Ammon's horn (tissue), 1 donor: Measurements from ENCODE around the gene TUBB2B.
A peak's percentile ranks its signal among the peaks of the same experiment; 100 is the strongest.
"Not testable (repeated sequence)": the region's sequence is repeated elsewhere in the genome, so short reads cannot be mapped to it uniquely, and the experiment has no call there.

Experiments used
- DNase-seq: peaks from one replicate; pipeline ENCODE4 v3.0.0-alpha.2; 2016; ENCODE audit warnings: low spot score

The TUBB2B gene

DNA sequence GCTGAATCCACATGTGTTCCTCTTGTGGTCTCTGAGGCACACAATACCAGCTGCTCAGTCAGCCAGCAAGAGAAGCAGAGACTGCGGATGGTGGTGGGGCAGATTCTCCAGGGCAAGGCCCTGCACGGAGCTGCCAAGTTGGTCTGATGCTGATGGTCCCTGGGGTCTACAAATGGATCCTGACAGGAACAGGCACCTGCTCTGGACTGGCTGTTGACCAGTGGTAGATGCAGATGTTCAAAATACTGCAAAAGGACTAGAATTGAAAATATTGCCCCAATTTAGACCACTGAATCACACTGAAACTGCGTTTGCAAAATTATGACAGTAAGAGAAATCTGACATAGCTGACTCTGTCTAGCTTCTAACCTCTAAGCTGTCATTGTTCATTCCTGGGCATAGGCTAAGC is 40.5 kb downstream of the TUBB2B start:
- DNase-seq: no peak

DNA sequence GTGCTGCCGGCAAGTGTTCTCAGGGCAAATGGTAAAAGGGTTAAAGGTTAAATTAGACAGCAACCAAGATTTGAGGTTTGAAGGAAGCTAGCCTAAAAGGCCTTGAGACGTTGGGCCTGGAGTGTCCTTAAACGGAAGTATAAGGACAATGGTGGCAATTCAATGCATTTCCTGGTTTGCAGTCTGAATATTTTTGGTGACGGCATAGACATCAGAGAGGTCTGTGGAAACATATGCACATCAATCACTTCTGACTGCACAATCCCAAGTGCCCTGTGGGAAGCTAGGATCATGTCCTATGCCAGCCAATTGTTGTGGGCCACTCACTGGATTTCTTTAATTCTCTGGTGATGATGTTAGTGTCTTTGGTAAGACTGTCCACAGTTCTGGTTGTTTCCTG is 44.4 kb downstream of the TUBB2B start:
- DNase-seq: no peak

DNA sequence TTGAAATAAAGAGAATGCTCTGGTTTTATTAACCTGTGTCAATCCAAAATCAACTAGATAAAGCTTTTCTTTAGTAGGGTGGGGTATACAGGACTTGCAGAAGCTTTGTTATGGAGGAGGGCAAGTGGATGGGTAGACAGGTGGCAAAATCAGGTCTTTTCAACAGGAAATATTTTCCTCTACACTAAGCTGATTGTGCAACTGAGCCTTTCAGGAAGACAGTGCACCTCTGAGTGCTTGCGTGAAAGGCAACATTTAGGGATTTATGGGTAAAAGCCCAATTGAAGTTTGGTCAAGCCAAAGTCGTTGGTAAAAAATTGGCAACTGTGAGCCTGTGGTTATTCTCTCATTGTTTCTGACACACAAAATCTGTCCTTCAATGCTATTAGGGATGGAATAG is 46.3 kb downstream of the TUBB2B start:
- DNase-seq: no peak

DNA sequence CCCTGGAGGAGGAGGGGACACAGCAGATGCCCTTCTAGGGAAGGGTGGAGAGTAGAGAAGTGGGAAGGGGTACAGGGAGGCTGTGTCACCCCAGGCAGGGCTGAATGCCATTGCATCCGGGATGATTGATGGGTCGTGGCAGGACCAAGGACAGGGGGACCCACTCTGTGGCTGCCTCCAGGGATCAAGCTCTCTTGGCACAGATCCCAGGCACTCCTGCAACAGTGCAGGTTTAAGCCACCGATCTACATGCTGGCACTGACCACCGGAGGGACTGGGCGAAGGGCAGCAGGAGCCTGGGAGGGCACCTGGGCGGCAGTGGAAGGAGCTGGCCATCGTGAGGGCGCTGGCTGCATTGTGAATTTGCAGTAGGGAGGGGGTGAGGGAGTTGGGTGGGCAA is 47.5 kb downstream of the TUBB2B start:
- not testable (repeated sequence) for DNase-seq

DNA sequence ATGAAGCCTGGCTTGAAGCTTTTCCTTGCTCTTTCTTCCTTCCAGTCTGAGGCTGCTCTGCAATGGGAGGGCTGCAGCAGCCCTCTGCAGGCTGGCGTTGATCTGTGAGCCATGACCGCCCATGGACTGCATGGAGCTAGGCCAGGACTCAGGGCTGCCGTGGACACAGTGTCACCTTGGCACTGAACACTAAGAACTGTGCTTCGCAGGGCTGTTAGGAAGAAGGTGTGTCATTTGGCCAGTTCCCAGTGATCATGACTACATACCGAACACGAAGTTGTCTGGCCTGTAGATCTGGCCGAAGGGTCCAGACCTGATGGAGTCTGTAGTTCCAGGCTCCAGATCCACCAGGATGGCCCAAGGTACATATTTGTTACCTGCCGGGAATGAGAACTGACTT is 48.8 kb downstream of the TUBB2B start:
- DNase-seq: not testable (repeated sequence)

DNA sequence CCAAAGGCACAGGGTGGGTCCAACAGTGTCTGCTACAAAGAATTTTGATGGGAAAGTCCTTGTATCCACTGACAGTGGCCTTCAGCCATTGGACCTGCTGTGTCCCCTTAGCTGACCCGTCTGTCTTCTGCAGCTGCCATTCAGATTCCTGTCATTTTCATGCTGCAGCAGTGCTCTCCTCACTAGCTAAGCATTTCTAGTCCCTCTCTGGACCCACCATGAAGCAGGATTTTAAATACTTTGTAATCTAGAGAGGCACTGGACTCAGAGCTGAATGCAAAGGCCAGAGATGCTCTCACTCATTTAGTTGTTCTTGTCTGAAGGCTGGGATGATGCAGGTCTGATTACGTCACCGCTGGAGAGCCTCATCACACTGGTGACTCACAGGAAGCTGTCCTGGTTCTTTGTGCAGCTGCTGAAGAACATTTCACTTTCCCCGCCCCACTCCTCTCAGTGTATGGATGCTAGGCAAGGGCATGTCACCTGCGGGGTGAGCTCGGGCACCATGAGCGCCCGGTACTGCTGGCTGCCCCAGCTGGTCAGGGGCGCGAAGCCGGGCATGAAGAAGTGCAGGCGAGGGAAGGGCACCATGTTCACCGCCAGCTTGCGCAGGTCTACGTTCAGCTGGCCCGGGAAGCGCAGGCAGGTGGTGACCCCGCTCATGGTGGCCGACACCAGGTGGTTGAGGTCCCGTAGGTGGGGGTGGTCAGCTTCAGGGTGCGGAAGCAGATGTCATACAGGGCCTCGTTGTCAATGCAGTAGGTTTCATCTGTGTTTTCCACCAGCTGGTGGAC is 50.7 kb downstream of the TUBB2B start:
- peak; percentile 44 for DNase-seq

DNA sequence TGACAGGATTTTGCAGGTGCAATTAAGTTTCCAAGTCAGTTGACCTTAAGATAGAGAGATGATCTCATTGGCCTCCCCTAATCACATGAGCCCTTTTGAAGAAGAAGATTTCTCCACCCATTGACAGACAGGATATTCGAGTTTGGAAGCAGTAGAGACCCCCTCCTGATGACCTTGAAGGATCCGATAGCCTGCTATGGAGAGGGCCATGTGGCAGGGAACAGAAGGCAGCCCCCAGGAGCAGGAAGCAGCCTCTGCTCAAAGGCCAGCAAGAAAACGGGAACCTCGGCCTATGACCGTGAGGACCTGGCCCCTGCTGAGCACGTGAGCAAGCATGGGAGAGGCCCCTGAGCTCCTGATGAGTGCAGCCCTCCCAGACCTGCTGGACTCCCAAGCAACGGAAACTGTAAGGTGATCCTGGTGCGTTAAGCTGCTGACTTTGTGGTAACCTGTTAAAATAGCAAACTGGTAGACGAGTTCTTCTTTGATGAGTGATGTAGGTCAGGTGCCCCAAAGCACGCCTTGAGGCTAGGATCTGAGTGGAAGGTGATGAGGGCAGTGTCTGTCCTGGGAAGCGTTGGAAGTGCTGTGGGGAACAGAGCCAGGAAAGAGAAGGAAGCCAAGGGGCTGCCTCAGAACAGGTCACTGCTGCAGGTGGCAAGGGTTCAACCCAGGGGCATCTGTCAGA is 51.6 kb downstream of the TUBB2B start:
- DNase-seq: no peak
